ENCODE measurements around the gene CRHR1. TPM values are rescaled to one million over a fixed set of nuclear protein-coding genes. Genes with fewer than 3 reads are reported as not detected.

The CRHR1 gene
- polyA plus RNA-seq, 1 of the 3 experiments (the other 2 are of a cell fraction): 0.13 TPM

DNA sequence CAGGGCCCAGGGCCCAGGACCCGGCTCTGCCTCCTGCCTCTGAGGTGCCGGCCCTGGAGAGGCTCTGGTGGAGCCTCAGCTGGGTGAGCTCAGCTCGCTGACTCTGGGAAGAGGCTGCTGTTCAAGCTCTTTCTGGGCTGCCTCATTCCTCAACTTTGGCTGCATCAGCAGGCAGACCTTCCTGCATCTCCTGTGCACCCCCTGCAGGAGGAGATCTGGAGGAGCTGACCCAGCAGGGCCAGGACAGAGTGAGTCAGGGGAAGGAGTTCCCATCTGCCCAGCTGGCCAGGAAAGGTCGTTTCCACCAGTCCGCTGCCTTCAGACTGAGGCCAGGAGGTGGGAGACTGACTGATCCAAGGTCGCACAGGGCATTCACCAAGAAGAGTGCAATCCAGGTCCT, 10.7 kb downstream of the CRHR1 start:
- Histone ChIP-seq H3K4me1 (ENCODE audit: control insufficient read depth in 1 of 2, insufficient read depth in 2 of 2, low read depth in 1 of 2, low read length in 1 of 2) (no peaks in the 10 kb centered on the region; a peak in 1 of 4 replicates), H3K27me3 (ENCODE audit: insufficient read depth) (peaks cover 32% of the 10 kb centered on the region; the same call in 1 of the 2 replicates), H2AFZ (ENCODE audit: low read depth) (no peak overlapping the region), H3K27ac (ENCODE audit: low read depth in 2 of 2, low read length in 1 of 2) (no peak overlapping the region), H3K79me2 (ENCODE audit: insufficient read depth) (no peaks in the 10 kb centered on the region), H3K4me3 (ENCODE audit: low read depth in 2 of 2, low read length in 1 of 2) (no peak overlapping the region), H3K9ac (no peak overlapping the region), H3K9me2 (no peaks in the 10 kb centered on the region), H3K36me3 (replicated peaks in 1 of 2; ENCODE audit: control insufficient read depth in 1 of 2, insufficient read depth in 2 of 2, low read length in 1 of 2) (no peaks in the 10 kb centered on the region), H3F3A (replicated peaks; ENCODE audit: insufficient read depth) (no peaks in the 10 kb centered on the region), H3K4me2 (no peak overlapping the region), H4K20me1 (ENCODE audit: insufficient read depth) (no peaks in the 10 kb centered on the region), H3K9me3 (no peaks in the 10 kb centered on the region)
- 66% methylated on average over 6 of the region's 6 CpGs for WGBS (ENCODE audit: low lambda C conversion rate)
- ChIA-PET CTCF (interaction anchor here (1.1 to 3.1 kb wide), 3 partner anchors 12 to 37 kb away, joined by 3 to 13 read pairs (median 9); no protein-coding TSS in a partner anchor), POLR2A (no interaction called here)
- TF ChIP-seq, protein P1, sequence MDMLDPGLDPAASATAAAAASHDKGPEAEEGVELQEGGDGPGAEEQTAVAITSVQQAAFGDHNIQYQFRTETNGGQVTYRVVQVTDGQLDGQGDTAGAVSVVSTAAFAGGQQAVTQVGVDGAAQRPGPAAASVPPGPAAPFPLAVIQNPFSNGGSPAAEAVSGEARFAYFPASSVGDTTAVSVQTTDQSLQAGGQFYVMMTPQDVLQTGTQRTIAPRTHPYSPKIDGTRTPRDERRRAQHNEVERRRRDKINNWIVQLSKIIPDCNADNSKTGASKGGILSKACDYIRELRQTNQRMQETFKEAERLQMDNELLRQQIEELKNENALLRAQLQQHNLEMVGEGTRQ (IDR thresholded peaks at IDR 0.05; ENCODE audit: borderline replicate concordance, low read depth, low read length): no peak
- TF ChIP-seq USF1 (IDR thresholded peaks at IDR 0.05; ENCODE audit: borderline replicate concordance, low read depth): no peak
- no peak for TF ChIP-seq JUND (IDR thresholded peaks at IDR 0.05)
- TF ChIP-seq EP300 (IDR thresholded peaks at IDR 0.05; ENCODE audit: borderline replicate concordance in 1 of 2, low read depth in 1 of 2, low read length in 1 of 2): no peak
- peak; percentile 7; the same call in 1 of the 2 replicates for TF ChIP-seq SMC3 (IDR thresholded peaks at IDR 0.05; ENCODE audit: low read depth, low read length)
- TF ChIP-seq IRF3 (IDR thresholded peaks at IDR 0.05; ENCODE audit: low read depth, low read length): no peak
- TF ChIP-seq, protein P2, sequence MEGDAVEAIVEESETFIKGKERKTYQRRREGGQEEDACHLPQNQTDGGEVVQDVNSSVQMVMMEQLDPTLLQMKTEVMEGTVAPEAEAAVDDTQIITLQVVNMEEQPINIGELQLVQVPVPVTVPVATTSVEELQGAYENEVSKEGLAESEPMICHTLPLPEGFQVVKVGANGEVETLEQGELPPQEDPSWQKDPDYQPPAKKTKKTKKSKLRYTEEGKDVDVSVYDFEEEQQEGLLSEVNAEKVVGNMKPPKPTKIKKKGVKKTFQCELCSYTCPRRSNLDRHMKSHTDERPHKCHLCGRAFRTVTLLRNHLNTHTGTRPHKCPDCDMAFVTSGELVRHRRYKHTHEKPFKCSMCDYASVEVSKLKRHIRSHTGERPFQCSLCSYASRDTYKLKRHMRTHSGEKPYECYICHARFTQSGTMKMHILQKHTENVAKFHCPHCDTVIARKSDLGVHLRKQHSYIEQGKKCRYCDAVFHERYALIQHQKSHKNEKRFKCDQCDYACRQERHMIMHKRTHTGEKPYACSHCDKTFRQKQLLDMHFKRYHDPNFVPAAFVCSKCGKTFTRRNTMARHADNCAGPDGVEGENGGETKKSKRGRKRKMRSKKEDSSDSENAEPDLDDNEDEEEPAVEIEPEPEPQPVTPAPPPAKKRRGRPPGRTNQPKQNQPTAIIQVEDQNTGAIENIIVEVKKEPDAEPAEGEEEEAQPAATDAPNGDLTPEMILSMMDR (IDR thresholded peaks at IDR 0.05): peak; percentile 14; the same call in 1 of the 2 replicates
- no peak for TF ChIP-seq TCF12 (IDR thresholded peaks at IDR 0.05)
- no peak for TF ChIP-seq TEAD4 (IDR thresholded peaks at IDR 0.05; ENCODE audit: borderline replicate concordance, insufficient read depth)
- TF ChIP-seq RAD21 (IDR thresholded peaks at IDR 0.05; ENCODE audit: low read length): peak; percentile 34
- DNase-seq: no peak

GRCh38 chr17:45800816-45801215, 16.7 kb downstream of the CRHR1 start:
- Histone ChIP-seq H4K20me1 (ENCODE audit: insufficient read depth) (no peaks in the 10 kb centered on the region), H3K9me3 (no peaks in the 10 kb centered on the region), H3K79me2 (ENCODE audit: insufficient read depth) (no peaks in the 10 kb centered on the region), H3K27ac (ENCODE audit: low read depth in 2 of 2, low read length in 1 of 2) (no peak overlapping the region), H3K27me3 (ENCODE audit: insufficient read depth) (peaks cover 26% of the 10 kb centered on the region; the same call in 1 of the 2 replicates), H3K36me3 (replicated peaks in 1 of 2; ENCODE audit: control insufficient read depth in 1 of 2, insufficient read depth in 2 of 2, low read length in 1 of 2) (no peaks in the 10 kb centered on the region), H2AFZ (ENCODE audit: low read depth) (no peak overlapping the region), H3K4me3 (ENCODE audit: low read depth in 2 of 2, low read length in 1 of 2) (no peak overlapping the region), H3K9ac (no peak overlapping the region), H3K4me2 (no peak overlapping the region), H3K9me2 (no peaks in the 10 kb centered on the region), H3K4me1 (ENCODE audit: control insufficient read depth in 1 of 2, insufficient read depth in 2 of 2, low read depth in 1 of 2, low read length in 1 of 2) (no peaks in the 10 kb centered on the region), H3F3A (replicated peaks; ENCODE audit: insufficient read depth) (no peaks in the 10 kb centered on the region)
- no peak for DNase-seq
- ChIA-PET CTCF (interaction anchor here (0.8 to 3.2 kb wide), 6 partner anchors 12 to 93 kb away, joined by 3 to 13 read pairs (median 6); partner anchors contain the start of gene CRHR1), POLR2A (no interaction called here)
- 15% methylated on average over 2 of the region's 2 CpGs for WGBS (ENCODE audit: low lambda C conversion rate)
- TF ChIP-seq TEAD4 (IDR thresholded peaks at IDR 0.05; ENCODE audit: borderline replicate concordance, insufficient read depth) (no peak), SIN3A (IDR thresholded peaks at IDR 0.05; ENCODE audit: borderline replicate concordance, low read depth, low read length) (no peak), EZH2phosphoT487 (IDR thresholded peaks at IDR 0.05; ENCODE audit: borderline replicate concordance, low read depth) (no peak), MXI1 (IDR thresholded peaks at IDR 0.05; ENCODE audit: low read depth, low read length) (no peak), YY1 (IDR thresholded peaks at IDR 0.05; ENCODE audit: low read depth) (no peak), USF1 (IDR thresholded peaks at IDR 0.05; ENCODE audit: borderline replicate concordance, low read depth) (no peak)
- TF ChIP-seq, protein P3, sequence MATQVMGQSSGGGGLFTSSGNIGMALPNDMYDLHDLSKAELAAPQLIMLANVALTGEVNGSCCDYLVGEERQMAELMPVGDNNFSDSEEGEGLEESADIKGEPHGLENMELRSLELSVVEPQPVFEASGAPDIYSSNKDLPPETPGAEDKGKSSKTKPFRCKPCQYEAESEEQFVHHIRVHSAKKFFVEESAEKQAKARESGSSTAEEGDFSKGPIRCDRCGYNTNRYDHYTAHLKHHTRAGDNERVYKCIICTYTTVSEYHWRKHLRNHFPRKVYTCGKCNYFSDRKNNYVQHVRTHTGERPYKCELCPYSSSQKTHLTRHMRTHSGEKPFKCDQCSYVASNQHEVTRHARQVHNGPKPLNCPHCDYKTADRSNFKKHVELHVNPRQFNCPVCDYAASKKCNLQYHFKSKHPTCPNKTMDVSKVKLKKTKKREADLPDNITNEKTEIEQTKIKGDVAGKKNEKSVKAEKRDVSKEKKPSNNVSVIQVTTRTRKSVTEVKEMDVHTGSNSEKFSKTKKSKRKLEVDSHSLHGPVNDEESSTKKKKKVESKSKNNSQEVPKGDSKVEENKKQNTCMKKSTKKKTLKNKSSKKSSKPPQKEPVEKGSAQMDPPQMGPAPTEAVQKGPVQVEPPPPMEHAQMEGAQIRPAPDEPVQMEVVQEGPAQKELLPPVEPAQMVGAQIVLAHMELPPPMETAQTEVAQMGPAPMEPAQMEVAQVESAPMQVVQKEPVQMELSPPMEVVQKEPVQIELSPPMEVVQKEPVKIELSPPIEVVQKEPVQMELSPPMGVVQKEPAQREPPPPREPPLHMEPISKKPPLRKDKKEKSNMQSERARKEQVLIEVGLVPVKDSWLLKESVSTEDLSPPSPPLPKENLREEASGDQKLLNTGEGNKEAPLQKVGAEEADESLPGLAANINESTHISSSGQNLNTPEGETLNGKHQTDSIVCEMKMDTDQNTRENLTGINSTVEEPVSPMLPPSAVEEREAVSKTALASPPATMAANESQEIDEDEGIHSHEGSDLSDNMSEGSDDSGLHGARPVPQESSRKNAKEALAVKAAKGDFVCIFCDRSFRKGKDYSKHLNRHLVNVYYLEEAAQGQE (IDR thresholded peaks at IDR 0.05; ENCODE audit: low read depth, low read length): no peak
- TF ChIP-seq, protein P1 (IDR thresholded peaks at IDR 0.05; ENCODE audit: borderline replicate concordance, low read depth, low read length): no peak

All from SK-N-SH (cell line).